Kidney epithelial cell (primary cell): ENCODE data around the gene KPTN. TPM values are rescaled to one million over a fixed set of nuclear protein-coding genes. Genes with fewer than 3 reads are reported as not detected.
A peak's percentile ranks its signal among the peaks of the same experiment; 100 is the strongest.

ENCODE experiments used
- DNase-seq: peaks from one replicate; pipeline ENCODE4 v3.0.0-alpha.2; 2010; ENCODE audit warnings: low read depth
- H3K27me3 ChIP-seq: 2 replicates; pipeline ENCODE4 v1.6.0; 2011; ENCODE audit warnings: low read length; ENCODE audit not compliant: control insufficient read depth, insufficient read depth
- H3K36me3 ChIP-seq: 2 replicates; pipeline ENCODE4 v1.5.1; 2011; ENCODE audit warnings: low read length; ENCODE audit not compliant: control insufficient read depth, insufficient read depth
- H3K4me3 ChIP-seq: 2 replicates; pipeline ENCODE4 v1.5.1; 2011; ENCODE audit warnings: low read depth, mild to moderate bottlenecking, control low read depth, low read length
- total RNA-seq: library from RNA; depleted of rRNA; stranded (reverse); fragments of >200 nt; gene quantifications from 2 replicates; pipeline ENCODE4 v1.2.3, GENCODE V29; 2015
- TF ChIP-seq, protein P1 (sequence below): IDR thresholded peaks from 2 replicates; pipeline ENCODE4 v1.5.1; 2011; ENCODE audit warnings: mild to moderate bottlenecking, moderate library complexity, low read length, control low read depth, inconsistent platforms; ENCODE audit not compliant: insufficient read depth, poor library complexity, severe bottlenecking

The KPTN gene
- total RNA-seq, 1 donor from 2014 or later = 6.0 TPM

DNA sequence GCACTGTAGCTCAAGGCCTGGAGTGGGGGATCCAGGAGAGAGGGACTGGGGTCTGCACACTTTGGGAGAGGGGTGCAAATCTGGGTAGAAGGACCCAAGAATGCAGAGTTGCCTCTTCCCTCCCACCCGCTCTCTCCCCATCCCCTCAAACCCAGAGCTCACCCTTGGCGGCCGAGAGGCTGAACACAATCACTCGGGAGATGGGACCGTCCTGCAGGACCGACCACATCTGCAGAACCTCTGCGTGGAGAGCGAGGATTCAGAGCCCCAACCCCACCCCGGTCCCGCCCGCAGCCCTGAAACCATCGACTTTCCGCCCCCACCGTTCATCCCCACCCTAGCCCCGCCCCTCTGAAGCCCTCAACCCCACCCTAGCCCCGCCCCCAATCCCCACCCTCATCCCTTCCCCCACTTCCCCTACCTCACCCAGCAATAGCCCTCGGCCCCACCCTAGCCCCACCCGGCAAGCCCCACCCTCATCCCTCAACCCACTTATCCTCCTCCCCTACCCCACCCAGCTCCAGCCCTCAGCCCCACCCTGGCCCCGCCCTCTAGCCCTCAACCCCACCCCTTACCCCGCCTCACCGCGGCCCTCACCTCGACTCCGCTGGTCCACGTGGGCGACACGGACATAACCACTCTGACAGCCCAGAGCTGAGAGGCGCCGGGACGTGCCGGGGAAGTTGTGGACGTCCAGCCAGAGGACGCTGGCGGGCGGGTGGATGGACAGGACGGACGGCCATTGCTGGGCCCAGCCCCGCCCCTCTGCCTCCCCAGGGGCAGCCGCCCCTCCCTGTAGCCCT is 4.1 kb downstream of the KPTN start:
- no peaks in the 10 kb centered on the region for H3K36me3 ChIP-seq

DNA sequence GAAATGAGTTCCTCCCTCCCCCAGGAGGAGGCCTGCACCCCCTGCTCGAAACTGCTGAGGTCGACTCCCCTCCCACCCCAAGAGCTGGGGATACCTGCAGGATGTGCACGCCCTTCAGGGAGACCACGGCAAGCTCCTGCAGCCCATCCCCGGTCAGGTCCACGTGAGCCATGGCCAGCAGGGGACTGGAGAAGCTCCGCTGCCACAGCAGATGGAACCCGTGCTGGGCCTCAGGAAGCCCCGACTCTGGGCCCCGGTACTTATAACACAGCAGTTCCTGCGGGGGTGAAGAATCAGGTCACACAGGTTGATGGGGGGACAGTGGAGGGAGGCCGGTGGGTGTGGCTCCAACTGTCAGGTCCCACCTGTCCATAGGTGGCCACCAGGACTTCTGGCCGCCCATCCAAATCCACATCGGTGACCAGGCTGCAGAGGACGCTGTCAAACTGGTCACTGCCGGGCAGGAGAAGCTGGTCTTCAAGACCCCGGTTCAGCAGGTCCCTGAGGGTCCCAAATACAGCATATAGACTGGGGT is 7.5 kb downstream of the KPTN start:
- no peak for DNase-seq

More for the DNA sequence above, 4.1 kb downstream of the KPTN start:
- Histone ChIP-seq H3K4me3 (no peak overlapping the region), H3K27me3 (peaks cover 6% of the 10 kb centered on the region)
- no peak for DNase-seq
- TF ChIP-seq, protein P1, sequence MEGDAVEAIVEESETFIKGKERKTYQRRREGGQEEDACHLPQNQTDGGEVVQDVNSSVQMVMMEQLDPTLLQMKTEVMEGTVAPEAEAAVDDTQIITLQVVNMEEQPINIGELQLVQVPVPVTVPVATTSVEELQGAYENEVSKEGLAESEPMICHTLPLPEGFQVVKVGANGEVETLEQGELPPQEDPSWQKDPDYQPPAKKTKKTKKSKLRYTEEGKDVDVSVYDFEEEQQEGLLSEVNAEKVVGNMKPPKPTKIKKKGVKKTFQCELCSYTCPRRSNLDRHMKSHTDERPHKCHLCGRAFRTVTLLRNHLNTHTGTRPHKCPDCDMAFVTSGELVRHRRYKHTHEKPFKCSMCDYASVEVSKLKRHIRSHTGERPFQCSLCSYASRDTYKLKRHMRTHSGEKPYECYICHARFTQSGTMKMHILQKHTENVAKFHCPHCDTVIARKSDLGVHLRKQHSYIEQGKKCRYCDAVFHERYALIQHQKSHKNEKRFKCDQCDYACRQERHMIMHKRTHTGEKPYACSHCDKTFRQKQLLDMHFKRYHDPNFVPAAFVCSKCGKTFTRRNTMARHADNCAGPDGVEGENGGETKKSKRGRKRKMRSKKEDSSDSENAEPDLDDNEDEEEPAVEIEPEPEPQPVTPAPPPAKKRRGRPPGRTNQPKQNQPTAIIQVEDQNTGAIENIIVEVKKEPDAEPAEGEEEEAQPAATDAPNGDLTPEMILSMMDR = no peak

DNA sequence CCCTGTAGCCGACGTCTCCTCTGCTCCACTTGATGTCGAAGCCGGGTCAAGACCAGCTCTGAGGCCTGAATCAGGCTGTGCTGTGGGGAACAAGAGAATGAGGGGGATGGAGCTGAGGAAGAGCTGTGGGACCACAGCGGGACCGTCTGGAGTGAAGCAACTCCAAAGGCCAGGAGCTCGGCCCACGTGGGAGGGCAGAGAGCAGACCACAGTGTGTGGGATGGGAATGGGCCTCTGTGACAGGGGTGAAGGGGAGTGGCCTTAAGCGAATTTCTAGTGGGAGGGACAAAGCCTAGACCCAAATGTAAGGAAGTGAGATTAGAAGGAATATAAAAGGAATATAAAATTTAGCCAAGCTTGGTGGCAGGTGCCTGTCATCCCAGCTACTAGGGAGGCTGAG is 8.6 kb downstream of the KPTN start:
- no peak for DNase-seq
- Histone ChIP-seq H3K27me3 (peaks cover 26% of the 10 kb centered on the region), H3K36me3 (no peaks in the 10 kb centered on the region), H3K4me3 (no peak overlapping the region)
- TF ChIP-seq, protein P1 = no peak

More for the DNA sequence above, 7.5 kb downstream of the KPTN start:
- Histone ChIP-seq H3K4me3 (no peak overlapping the region), H3K27me3 (peaks cover 16% of the 10 kb centered on the region), H3K36me3 (no peaks in the 10 kb centered on the region)
- TF ChIP-seq, protein P1 = no peak

DNA sequence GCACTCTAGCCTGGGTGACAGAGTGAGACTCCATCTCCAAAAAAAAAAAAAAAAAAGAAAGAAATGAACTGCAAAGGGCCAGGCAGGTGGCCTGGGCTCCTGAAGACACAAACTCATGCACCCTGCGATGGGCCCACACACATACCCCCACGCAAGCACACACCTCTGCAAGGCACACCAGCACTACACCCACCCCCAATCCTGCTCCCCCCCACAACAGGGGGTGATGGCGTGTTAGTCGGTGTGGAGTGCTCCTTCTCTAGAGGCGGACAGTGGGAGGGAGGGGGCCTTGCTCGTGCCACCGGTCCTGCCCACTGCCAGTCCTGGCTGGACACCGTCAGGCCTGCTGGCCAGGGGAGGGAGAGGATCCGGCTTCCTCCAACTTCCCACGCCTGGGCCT is 10.7 kb downstream of the KPTN start:
- Histone ChIP-seq H3K4me3 (no peak overlapping the region), H3K27me3 (peaks cover 42% of the 10 kb centered on the region), H3K36me3 (no peaks in the 10 kb centered on the region)
- no peak for DNase-seq
- TF ChIP-seq, protein P1 = no peak

DNA sequence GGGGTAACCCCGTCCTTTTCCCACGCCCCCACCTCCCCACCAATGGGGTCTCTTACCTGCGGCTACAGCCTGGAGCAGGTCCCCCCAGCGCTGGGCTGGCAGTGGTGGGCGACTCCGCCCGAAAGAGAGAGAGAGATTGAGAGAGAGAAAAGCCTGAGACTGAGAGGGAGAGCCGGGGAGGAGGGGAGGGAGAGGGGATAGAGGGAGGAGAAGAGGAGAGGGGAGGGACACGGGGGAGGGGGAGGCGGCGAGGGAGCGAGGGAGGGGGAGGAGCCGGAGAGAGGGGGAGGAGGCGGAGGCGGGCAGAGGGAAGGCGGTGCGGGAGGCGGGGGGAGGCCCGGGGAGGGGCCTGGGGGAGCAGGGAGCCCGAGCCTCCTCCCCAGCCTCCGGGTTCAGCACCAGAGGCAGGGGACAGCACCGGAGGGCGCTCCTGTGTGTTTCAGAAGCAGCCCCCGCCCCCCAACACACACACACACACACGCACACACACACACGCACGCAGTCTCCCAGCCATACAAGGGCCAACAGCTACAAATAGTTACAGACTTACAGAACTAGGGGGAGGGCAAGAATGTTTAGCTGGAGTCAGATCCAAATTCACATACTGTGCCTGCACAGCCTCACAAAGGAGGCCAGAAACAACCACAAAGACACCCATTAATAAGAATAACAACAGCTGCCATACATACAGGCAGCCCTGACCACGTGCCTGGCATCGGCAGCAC is 12.1 kb downstream of the KPTN start, which contains the start of gene SLC8A2:
TSS of gene SLC8A2 (minus strand) at position 161 of the 725 bp plus-strand sequence. CDS start 5,490 bp downstream, outside the sequence.
- peak; percentile 9 for DNase-seq

More for the DNA sequence above, 12.1 kb downstream of the KPTN start, which contains the start of gene SLC8A2:
- H3K27me3 ChIP-seq = peaks cover 52% of the 10 kb centered on the region
- H3K4me3 ChIP-seq = no peak within 1 kb of the TSS
- TF ChIP-seq, protein P1 = no peak
- H3K36me3 ChIP-seq = no peaks in the 10 kb centered on the region
